IMR-90 (cell line): Measurements from ENCODE around the gene MTR.

Experiments
- BHLHE40 ChIP-seq: fragments of 150-350 bp; IDR thresholded peaks from 2 replicates; pipeline ENCODE4 v1.6.1; 2016; ENCODE audit warnings: mild to moderate bottlenecking, low read depth, low read length
- MAFK ChIP-seq: IDR thresholded peaks from 2 replicates; pipeline ENCODE4 v1.6.1; 2012; ENCODE audit warnings: low read depth, low read length, improper control_type of control experiment
- POLR2A ChIP-seq: IDR thresholded peaks from 2 replicates; pipeline ENCODE4 v1.6.1; 2012; ENCODE audit warnings: mild to moderate bottlenecking, low read depth, low read length
- RAD21 ChIP-seq: IDR thresholded peaks from 2 replicates; pipeline ENCODE4 v1.6.1; 2012; ENCODE audit warnings: low read length, improper control_type of control experiment
- RFX5 ChIP-seq: IDR thresholded peaks from 2 replicates; pipeline ENCODE4 v1.8.0; 2012; ENCODE audit warnings: low read depth, mild to moderate bottlenecking, low read length, moderate library complexity
- SMC3 ChIP-seq: fragments of 150-350 bp; IDR thresholded peaks from 2 replicates; pipeline ENCODE4 v1.6.1; 2016; ENCODE audit warnings: low read depth, mild to moderate bottlenecking, antibody characterized with exemption, low read length, moderate library complexity
- TF ChIP-seq, protein P1 (sequence below): conservative IDR thresholded peaks from 2 replicates; pipeline ENCODE4 v1.5.1; 2012; ENCODE audit warnings: mild to moderate bottlenecking, low read depth, low read length, improper control_type of control experiment

- no peak for TF ChIP-seq BHLHE40
- TF ChIP-seq, protein P1, sequence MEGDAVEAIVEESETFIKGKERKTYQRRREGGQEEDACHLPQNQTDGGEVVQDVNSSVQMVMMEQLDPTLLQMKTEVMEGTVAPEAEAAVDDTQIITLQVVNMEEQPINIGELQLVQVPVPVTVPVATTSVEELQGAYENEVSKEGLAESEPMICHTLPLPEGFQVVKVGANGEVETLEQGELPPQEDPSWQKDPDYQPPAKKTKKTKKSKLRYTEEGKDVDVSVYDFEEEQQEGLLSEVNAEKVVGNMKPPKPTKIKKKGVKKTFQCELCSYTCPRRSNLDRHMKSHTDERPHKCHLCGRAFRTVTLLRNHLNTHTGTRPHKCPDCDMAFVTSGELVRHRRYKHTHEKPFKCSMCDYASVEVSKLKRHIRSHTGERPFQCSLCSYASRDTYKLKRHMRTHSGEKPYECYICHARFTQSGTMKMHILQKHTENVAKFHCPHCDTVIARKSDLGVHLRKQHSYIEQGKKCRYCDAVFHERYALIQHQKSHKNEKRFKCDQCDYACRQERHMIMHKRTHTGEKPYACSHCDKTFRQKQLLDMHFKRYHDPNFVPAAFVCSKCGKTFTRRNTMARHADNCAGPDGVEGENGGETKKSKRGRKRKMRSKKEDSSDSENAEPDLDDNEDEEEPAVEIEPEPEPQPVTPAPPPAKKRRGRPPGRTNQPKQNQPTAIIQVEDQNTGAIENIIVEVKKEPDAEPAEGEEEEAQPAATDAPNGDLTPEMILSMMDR = no peak
- TF ChIP-seq POLR2A = no peak
- no peak for TF ChIP-seq RAD21
- no peak for TF ChIP-seq MAFK
- TF ChIP-seq RFX5 = no peak
- no peak for TF ChIP-seq SMC3
Observed at GRCh38 chr1:236890152-236891056, 95.3 kb downstream of the MTR start.
